Kidney epithelial cell (primary cell): ENCODE results near the gene RIC1. TPM values are rescaled to one million over a fixed set of nuclear protein-coding genes. Genes with fewer than 3 reads are reported as not detected.

Experiments used
- DNase-seq: peaks from one replicate; pipeline ENCODE4 v3.0.0-alpha.2; 2010; ENCODE audit warnings: low read depth
- H3K27me3 ChIP-seq: 2 replicates; pipeline ENCODE4 v1.6.0; 2011; ENCODE audit warnings: low read length; ENCODE audit not compliant: control insufficient read depth, insufficient read depth
- H3K36me3 ChIP-seq: 2 replicates; pipeline ENCODE4 v1.5.1; 2011; ENCODE audit warnings: low read length; ENCODE audit not compliant: control insufficient read depth, insufficient read depth
- H3K4me3 ChIP-seq: 2 replicates; pipeline ENCODE4 v1.5.1; 2011; ENCODE audit warnings: low read depth, mild to moderate bottlenecking, control low read depth, low read length
- CTCF ChIP-seq: IDR thresholded peaks from 2 replicates; pipeline ENCODE4 v1.5.1; 2011; ENCODE audit warnings: mild to moderate bottlenecking, moderate library complexity, low read length, control low read depth, inconsistent platforms; ENCODE audit not compliant: insufficient read depth, poor library complexity, severe bottlenecking
- total RNA-seq: library from RNA; depleted of rRNA; stranded (reverse); fragments of >200 nt; gene quantifications from 2 replicates; pipeline ENCODE4 v1.2.3, GENCODE V29; 2015

Gene RIC1
- total RNA-seq, 1 donor from 2014 or later = 16.8 TPM

GRCh38 chr9:5787220-5787619 is 158.3 kb downstream of the RIC1 start:
- Histone ChIP-seq H3K36me3 (peaks cover 1% of the 10 kb centered on the region), H3K27me3 (no peaks in the 10 kb centered on the region), H3K4me3 (no peak overlapping the region)
- no peak for TF ChIP-seq CTCF
- no peak for DNase-seq

GRCh38 chr9:5787759-5788302 is 158.9 kb downstream of the RIC1 start:
- Histone ChIP-seq H3K36me3 (peaks cover 1% of the 10 kb centered on the region), H3K4me3 (no peak overlapping the region), H3K27me3 (no peaks in the 10 kb centered on the region)
- no peak for DNase-seq
- TF ChIP-seq CTCF = no peak

GRCh38 chr9:5789489-5789888 is 160.6 kb downstream of the RIC1 start:
- no peak for DNase-seq
- TF ChIP-seq CTCF = no peak
- no peak overlapping the region for H3K4me3 ChIP-seq
- no peaks in the 10 kb centered on the region for H3K36me3 ChIP-seq
- no peaks in the 10 kb centered on the region for H3K27me3 ChIP-seq

GRCh38 chr9:5790923-5791322 is 162.0 kb downstream of the RIC1 start:
- no peak for DNase-seq
- no peaks in the 10 kb centered on the region for H3K36me3 ChIP-seq
- H3K27me3 ChIP-seq = no peaks in the 10 kb centered on the region
- TF ChIP-seq CTCF = no peak
- H3K4me3 ChIP-seq = no peak overlapping the region

- no peak for DNase-seq
- TF ChIP-seq CTCF = no peak
- Histone ChIP-seq H3K4me3 (no peak overlapping the region), H3K36me3 (no peaks in the 10 kb centered on the region), H3K27me3 (no peaks in the 10 kb centered on the region)
Measured at GRCh38 chr9:5791870-5792269, 163.0 kb downstream of the RIC1 start.

GRCh38 chr9:5793812-5794211 is 164.9 kb downstream of the RIC1 start:
- H3K36me3 ChIP-seq = no peaks in the 10 kb centered on the region
- no peak for TF ChIP-seq CTCF
- no peak overlapping the region for H3K4me3 ChIP-seq
- H3K27me3 ChIP-seq = no peaks in the 10 kb centered on the region
- DNase-seq = no peak
